Large intestine (tissue), 3 donors: ENCODE data around the gene ACER3. TPM values are rescaled to one million over a fixed set of nuclear protein-coding genes. Genes with fewer than 3 reads are reported as not detected.
"Not testable (repeated sequence)": the region's sequence is repeated elsewhere in the genome, so short reads cannot be mapped to it uniquely, and the experiment has no call there.

Experiments used
- DNase-seq, 2 donors: peaks; one replicate each; pipeline versions ENCODE4 v3.0.0 to v3.0.0-alpha.2; 2013
- H3K27ac ChIP-seq: one replicate; pipeline ENCODE4 v1.5.1; 2013; ENCODE audit warnings: low read length
- H3K27me3 ChIP-seq: 2 replicates; pipeline ENCODE4 v1.6.1; 2013; ENCODE audit warnings: low read length; ENCODE audit not compliant: control insufficient read depth, insufficient read depth
- H3K36me3 ChIP-seq: 2 replicates; pipeline ENCODE4 v1.6.1; 2013; ENCODE audit warnings: low read length; ENCODE audit not compliant: control insufficient read depth, insufficient read depth
- H3K4me1 ChIP-seq: one replicate; pipeline ENCODE4 v1.6.1; 2013; ENCODE audit warnings: low read length; ENCODE audit not compliant: control insufficient read depth, insufficient read depth
- H3K4me3 ChIP-seq: one replicate; pipeline ENCODE4 v1.5.1; 2013; ENCODE audit warnings: low read length
- H3K9me3 ChIP-seq: one replicate; pipeline ENCODE4 v1.6.1; 2013; ENCODE audit warnings: mild to moderate bottlenecking, low read depth, low read length, moderate library complexity; ENCODE audit not compliant: control insufficient read depth
- WGBS: methylation state at CpG from one replicate; pipeline ENCODE4 v1.1.5; 2013; ENCODE audit warnings: low lambda C conversion rate; ENCODE audit not compliant: insufficient coverage; 5-methylcytosine and 5-hydroxymethylcytosine counted together
- polyA plus RNA-seq: library from polyadenylated mRNA; unstranded; fragments of 120-200 nt; gene quantifications from one replicate; pipeline ENCODE4 v1.2.1, GENCODE V29; 2013

ACER3 gene
- polyA plus RNA-seq, 1 donor = 9.4 TPM

DNA sequence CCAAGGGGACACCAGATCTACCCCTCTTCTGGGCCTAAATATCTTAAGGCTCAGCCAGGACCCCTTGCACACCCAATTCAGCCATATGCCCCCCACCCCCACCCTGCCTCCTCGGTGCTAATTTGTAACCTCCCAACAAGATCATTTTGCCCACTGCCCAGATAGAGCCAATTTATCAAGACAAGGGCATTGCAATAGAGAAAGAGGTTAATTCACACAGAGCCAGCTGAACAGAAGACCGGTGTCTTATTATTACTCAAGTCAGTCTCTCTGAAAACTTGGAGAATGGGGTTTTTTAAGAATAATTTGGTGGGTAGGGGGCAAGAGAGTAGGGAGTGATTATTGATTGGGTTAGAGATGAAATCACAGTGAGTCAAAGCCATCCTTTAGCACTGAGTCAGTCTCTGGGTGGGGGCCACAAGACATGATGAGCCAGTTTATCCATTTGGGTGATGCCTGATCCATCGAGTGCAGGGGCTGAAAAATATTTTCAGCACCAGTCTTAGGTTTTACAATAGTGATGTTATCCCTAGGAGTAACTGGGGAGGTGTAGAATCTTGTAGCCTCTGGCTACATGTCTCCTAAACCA, 196.2 kb downstream of the ACER3 start:
- Histone ChIP-seq H3K36me3 (no peaks in the 10 kb centered on the region), H3K4me3 (no peak overlapping the region), H3K27ac (no peak overlapping the region), H3K27me3 (no peaks in the 10 kb centered on the region), H3K4me1 (no peaks in the 10 kb centered on the region), H3K9me3 (peaks cover 25% of the 10 kb centered on the region)
- DNase-seq = no peak
- WGBS = no CpG with 5 or more reads among the region's 3 CpGs

DNA sequence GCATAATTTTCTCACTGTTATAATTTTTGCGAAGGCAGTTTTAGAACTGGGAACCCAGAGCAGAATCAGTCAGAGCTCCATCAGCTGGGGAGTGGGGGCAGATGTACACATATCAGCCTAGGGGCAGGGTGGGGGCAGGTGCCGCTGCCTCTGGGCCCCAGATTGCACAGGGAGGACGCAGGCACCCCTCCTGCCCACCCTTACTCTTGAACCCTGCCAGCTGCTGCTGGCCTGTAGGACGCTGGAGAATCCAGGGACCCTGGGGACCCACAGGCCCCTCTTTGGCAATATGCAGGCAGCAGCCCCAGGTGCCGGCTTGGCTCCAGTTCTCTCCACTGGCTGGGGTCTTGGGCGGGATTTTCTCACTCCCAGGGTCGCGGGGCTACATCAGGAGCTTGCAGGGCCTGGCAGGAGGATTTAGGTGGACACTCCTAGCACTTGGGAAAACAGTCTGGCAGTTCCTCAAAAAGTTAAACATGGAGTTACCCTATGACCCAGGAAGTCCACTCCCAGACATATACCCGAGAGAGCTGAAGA, 197.3 kb downstream of the ACER3 start:
- no peak overlapping the region for H3K4me3 ChIP-seq
- H3K27me3 ChIP-seq = no peaks in the 10 kb centered on the region
- peaks cover 25% of the 10 kb centered on the region for H3K9me3 ChIP-seq
- no peaks in the 10 kb centered on the region for H3K36me3 ChIP-seq
- no peak for DNase-seq
- no peak overlapping the region for H3K27ac ChIP-seq
- no CpG with 5 or more reads among the region's 9 CpGs for WGBS
- H3K4me1 ChIP-seq = peaks cover 2% of the 10 kb centered on the region

DNA sequence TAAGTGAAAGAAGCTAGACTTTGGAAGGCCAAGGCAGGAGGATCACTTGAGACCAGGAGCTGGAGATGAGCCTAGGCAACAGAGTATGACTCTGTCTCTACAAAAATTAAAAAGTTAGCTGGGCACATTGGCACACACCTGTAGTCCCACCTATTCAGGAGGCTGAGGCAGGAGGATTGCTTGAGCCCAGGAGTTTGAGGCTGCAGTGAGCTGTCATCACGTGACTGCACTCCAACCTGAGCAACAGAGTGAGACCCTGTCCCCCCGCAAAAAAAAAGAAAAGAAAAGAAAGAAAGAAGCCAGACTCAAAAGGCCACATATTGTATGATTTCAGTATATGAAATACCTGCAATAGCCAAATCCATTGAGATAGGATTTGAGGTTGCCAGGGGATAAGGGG, 198.2 kb downstream of the ACER3 start:
- Histone ChIP-seq H3K36me3 (no peaks in the 10 kb centered on the region), H3K4me1 (peaks cover 4% of the 10 kb centered on the region), H3K9me3 (peaks cover 25% of the 10 kb centered on the region), H3K4me3 (no peak overlapping the region), H3K27me3 (no peaks in the 10 kb centered on the region), H3K27ac (no peak overlapping the region)
- WGBS = no CpG with 5 or more reads among the region's 2 CpGs
- DNase-seq = no peak

DNA sequence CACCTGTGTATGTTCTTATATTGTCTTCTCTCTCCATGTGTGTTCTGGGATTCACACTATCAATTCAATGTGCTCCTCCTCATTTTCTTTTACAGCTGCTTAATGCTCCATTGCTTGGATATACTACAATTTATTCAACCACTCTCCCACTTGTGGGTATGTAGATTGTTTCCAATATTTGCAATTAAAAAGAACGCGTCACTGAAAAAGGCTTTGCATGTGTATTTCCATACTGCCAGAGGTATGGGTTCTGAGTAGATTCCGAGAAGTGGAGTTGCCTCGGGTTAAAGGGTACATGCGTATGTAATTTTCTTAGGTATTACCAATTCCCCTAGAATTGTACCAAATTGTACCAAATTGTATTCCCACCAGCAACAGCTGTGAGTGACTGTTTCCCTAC, 199.1 kb downstream of the ACER3 start:
- no CpG with 5 or more reads among the region's 5 CpGs for WGBS
- H3K4me3 ChIP-seq = no peak overlapping the region
- H3K4me1 ChIP-seq = peaks cover 13% of the 10 kb centered on the region
- no peaks in the 10 kb centered on the region for H3K27me3 ChIP-seq
- DNase-seq = no peak
- H3K9me3 ChIP-seq = peaks cover 25% of the 10 kb centered on the region
- no peaks in the 10 kb centered on the region for H3K36me3 ChIP-seq
- H3K27ac ChIP-seq = no peak overlapping the region

- no peak overlapping the region for H3K4me3 ChIP-seq
These were observed 199.5 kb downstream of the ACER3 start for GRCh38 chr11:77060234-77060633.

DNA sequence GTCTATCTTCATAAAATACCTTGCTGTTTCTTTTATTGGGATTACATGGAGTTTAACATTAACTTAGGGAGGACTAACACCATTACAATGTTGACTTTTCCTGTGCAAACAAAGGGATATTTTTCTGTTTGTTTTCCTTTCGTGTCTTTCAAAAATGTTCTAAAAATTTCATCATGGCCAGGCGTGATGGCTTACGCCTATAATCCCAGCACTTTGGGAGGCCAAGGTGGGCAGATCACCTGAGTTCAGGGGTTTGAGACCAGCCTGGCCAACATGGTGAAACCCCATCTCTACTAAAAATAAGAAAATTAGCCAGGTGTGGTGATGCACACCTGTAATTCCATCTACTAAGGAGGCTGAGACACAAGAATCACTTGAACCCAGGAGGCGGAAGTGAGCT, 200.5 kb downstream of the ACER3 start:
- H3K4me3 ChIP-seq, H3K27me3 ChIP-seq, H3K36me3 ChIP-seq, H3K27ac ChIP-seq: not testable (repeated sequence)
- DNase-seq = peak in 1 of 2 donors; percentile 57
- 60% methylated on average over 1 of the region's 4 CpGs for WGBS
- peaks cover 17% of the 10 kb centered on the region for H3K9me3 ChIP-seq
- H3K4me1 ChIP-seq = peaks cover 28% of the 10 kb centered on the region

More at GRCh38 chr11:77060234-77060633, 199.5 kb downstream of the ACER3 start:
- peaks cover 25% of the 10 kb centered on the region for H3K9me3 ChIP-seq
- no peaks in the 10 kb centered on the region for H3K27me3 ChIP-seq
- DNase-seq = no peak
- H3K27ac ChIP-seq = no peak overlapping the region
- H3K4me1 ChIP-seq = peaks cover 18% of the 10 kb centered on the region
- WGBS = 100% methylated on average over 2 of the region's 4 CpGs
- no peaks in the 10 kb centered on the region for H3K36me3 ChIP-seq

DNA sequence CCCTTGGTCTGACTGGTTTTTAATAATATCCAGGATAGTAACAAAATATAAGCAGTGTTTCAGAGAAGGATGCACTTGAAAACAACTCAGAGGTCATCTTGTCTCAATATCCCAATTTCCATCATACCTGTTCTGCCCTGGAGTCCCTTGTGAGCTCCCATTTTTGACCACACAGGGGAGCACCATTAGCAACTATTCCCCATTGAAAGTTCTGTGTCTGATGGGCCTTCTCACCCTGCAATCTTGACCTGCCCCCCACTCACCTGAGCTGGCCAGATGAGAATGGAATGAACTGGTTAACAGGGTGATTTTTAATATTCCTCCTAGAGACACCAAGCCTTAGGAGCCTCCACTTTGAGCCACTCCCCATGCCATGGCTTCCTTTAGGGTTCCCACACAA, 202.2 kb downstream of the ACER3 start:
- Histone ChIP-seq H3K36me3 (no peaks in the 10 kb centered on the region), H3K27ac (peak overlapping the region; percentile 41), H3K27me3 (no peaks in the 10 kb centered on the region), H3K4me1 (peaks cover 30% of the 10 kb centered on the region), H3K9me3 (peaks cover 2% of the 10 kb centered on the region), H3K4me3 (no peak overlapping the region)
- DNase-seq = no peak

GRCh38 chr11:77063407-77063806, 202.7 kb downstream of the ACER3 start:
- H3K4me1 ChIP-seq = peaks cover 35% of the 10 kb centered on the region

DNA sequence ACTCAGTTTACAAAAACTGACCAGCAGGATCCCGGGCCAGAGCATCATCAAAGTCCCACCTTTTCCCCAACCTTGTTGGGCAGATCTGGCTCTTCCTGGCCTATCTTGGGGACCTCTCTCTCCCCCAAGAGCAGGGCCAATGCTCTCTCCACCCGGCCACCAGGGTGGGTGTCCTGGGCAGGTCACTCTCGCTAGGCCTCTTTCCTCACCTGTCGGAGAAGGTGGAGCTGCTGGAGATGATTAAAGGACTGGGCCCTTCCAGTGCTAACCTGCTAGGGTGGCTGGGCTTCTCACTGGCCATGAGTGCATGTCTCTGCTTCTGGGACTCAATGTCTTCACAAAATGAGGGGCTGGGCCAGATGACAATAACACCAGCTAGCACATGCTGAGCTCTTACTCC, 203.1 kb downstream of the ACER3 start:
- no CpG with 5 or more reads among the region's 4 CpGs for WGBS

More at GRCh38 chr11:77063407-77063806, 202.7 kb downstream of the ACER3 start:
- Histone ChIP-seq H3K36me3 (no peaks in the 10 kb centered on the region), H3K4me3 (no peak overlapping the region), H3K9me3 (no peaks in the 10 kb centered on the region), H3K27me3 (no peaks in the 10 kb centered on the region), H3K27ac (peak overlapping the region; percentile 41)
- DNase-seq = peak in 1 of 2 donors; percentile 49
- WGBS = no CpG with 5 or more reads among the region's 1 CpG

GRCh38 chr11:77064648-77065217, 204.0 kb downstream of the ACER3 start:
- Histone ChIP-seq H3K36me3 (no peaks in the 10 kb centered on the region), H3K4me1 (peaks cover 36% of the 10 kb centered on the region), H3K27me3 (no peaks in the 10 kb centered on the region), H3K27ac (no peak overlapping the region), H3K4me3 (no peak overlapping the region), H3K9me3 (no peaks in the 10 kb centered on the region)
- DNase-seq = no peak
- no CpG with 5 or more reads among the region's 4 CpGs for WGBS

More for the DNA sequence above, 203.1 kb downstream of the ACER3 start:
- Histone ChIP-seq H3K36me3 (no peaks in the 10 kb centered on the region), H3K27ac (peak overlapping the region; percentile 41), H3K4me3 (no peak overlapping the region), H3K4me1 (peaks cover 36% of the 10 kb centered on the region), H3K27me3 (no peaks in the 10 kb centered on the region), H3K9me3 (no peaks in the 10 kb centered on the region)
- no peak for DNase-seq

- no CpG with 5 or more reads among the region's 14 CpGs for WGBS
- Histone ChIP-seq H3K36me3 (no peaks in the 10 kb centered on the region), H3K27ac (peak overlapping the region; percentile 89), H3K27me3 (no peaks in the 10 kb centered on the region), H3K9me3 (no peaks in the 10 kb centered on the region), H3K4me1 (peaks cover 37% of the 10 kb centered on the region), H3K4me3 (peak overlapping the region; percentile 81)
- DNase-seq = peak in 1 of 2 donors; percentile 67
These were observed 205.1 kb downstream of the ACER3 start for GRCh38 chr11:77065878-77066228.
